NCI-H748 treated with DMSO at 0.1 percent for 48 hours (cell line): Measurements from ENCODE around the gene ECHS1.
A peak's percentile ranks its signal among the peaks of the same experiment; 100 is the strongest.
"Not testable (repeated sequence)": the region's sequence is repeated elsewhere in the genome, so short reads cannot be mapped to it uniquely, and the experiment has no call there.

ENCODE experiments used
- DNase-seq: peaks from one replicate; lab custom pipeline; 2025; lab: John Stamatoyannopoulos, UW

Gene ECHS1

DNA sequence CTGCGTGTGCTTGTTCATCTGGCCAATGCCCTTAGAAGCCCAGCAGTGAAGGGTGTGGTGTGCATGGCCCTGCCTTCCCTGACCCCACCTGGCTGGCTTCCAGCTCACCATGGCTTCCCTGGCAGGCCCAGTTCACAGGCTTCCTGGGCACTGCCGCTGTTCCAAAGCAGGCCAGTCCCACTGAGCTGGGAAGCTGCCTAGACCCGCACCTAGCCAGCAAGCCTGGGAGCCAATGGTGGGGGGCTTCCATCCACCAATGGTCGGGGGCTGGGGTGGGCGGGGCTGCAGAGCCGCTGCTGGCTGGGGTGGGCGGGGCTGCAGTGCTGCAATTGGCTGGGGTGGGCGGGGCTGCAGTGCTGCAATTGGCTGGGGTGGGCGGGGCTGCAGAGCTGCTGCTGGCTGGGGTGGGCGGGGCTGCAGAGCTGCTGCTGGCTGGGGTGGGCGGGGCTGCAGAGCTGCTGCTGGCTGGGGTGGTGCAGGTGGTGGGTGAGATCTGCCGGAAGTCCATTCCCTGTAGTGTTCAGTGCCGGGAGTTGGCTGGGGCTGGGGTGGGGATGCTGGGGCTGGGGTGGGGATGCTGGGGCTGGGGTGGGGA is 48.9 kb downstream of the ECHS1 start:
- peak; percentile 33 for DNase-seq

DNA sequence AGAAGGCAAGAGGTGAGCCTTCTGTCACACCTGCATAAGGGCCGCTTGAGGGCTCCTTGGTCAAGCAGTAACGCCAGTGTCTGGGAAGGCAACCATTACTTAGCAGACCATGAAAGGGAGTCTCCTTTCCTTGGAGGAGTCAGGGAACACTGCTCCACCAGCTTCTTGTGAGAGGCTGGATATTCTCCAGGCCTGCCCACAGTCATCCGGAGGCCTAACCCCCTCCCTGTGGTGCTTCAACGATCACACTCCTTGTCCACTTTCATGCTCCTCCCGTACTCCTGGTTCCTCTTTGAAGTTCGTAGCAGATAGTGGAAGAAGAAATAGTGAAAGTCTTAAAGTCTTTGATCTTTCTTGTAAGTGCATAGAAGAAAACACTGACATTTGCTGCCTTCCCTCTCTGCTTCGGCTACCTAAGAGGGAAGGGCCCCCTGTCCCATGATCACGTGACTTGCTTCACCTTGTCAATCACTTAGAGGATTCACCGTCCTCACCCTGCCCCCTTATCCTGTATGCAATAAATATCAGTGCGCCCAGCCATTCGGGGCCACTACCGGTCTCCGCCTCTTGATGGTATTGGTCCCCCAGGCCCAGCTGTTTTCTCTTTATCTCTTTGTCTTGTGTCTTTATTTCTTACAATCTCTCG is 51.0 kb downstream of the ECHS1 start:
- not testable (repeated sequence) for DNase-seq

DNA sequence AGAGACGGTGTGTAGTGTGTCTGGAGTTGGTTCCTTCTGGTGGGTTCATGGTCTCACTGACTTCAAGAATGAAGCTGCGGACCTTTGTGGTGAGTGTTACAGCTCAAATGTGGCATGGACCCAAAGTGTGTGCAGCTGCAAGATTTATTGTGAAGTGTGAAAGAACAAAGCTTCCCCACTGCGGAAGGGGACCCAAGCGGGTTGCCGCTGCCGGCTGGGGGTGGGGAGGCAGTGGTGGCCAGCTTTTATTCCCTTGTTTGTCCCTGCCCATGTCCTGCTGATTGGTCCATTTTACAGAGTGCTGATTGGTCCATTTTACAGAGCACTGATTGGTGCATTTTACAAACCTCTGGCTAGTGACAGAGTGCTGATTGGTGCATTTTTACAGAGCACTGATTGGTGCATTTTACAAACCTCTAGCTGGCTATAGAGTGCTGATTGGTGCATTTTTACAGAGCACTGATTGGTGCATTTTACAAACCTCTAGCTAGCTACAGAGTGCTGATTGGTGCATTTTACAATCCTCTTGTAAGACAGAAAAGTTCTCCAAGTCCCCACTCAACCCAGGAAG is 52.2 kb downstream of the ECHS1 start:
- not testable (repeated sequence) for DNase-seq

- peak; percentile 32 for DNase-seq
Measured at GRCh38 chr10:133318494-133319127, 54.5 kb downstream of the ECHS1 start.

GRCh38 chr10:133316732-133317131 is 56.4 kb downstream of the ECHS1 start:
- no peak for DNase-seq

DNA sequence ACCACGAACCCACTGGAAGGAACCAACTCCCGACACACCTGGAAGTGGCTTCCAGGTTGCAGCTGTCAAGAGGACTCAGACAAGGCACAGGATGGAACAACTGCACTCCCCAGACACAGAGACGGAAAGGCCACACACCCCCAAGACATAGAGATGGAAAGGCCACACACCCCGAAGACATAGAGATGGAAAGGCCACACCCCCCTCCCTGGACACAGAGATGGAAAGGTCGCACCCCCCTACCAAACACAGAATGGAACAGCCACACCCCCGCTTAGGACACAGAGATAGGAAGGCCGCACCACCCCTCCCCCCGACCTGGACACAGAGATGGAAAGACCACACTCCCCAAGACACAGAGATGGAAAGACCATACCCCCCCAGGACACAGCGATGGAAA is 56.9 kb downstream of the ECHS1 start:
- DNase-seq: no peak

GRCh38 chr10:133315847-133316246 is 57.3 kb downstream of the ECHS1 start:
- no peak for DNase-seq

- DNase-seq: no peak
Measured at GRCh38 chr10:133314911-133315310, 58.2 kb downstream of the ECHS1 start.

DNA sequence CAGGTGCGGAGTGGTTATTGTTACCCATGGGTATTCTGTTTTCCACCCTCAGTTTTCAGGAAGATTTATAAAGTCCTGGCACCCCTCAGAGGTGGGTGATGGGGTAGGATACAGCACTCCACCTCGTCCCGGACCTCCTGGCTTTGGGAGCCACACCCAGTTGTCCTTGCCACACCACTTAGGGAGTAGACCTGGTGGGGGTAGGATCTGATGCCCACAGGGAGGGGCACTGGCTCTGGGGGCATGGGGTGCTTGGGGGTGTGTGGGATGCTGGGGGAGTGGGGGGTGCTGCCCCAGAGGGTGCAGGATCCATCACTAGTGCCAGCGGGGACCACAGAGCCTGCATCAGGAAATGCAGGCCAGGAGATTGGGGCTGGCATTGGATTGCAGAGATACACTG is 60.0 kb downstream of the ECHS1 start:
- DNase-seq: no peak

DNA sequence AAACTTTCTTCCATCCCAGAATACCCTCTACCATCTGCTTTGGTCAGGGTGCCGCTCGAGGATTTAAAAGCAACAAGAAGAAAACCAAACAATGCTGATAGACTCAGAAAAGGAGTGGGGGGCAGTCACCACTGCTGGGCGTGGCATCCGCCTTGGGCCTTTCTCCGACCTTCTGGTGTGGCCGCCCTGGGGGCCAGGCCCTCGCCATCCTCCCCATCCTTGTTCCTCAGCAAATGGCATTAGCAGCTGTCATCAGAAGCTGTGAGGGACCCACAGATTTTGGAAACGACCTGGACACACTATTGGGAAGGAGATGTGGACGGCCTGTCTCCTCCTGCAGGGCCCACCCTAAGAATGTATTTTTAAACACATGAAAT is 60.4 kb downstream of the ECHS1 start:
- no peak for DNase-seq
